Central memory CD8-positive, alpha-beta T cell (primary cell): Measurements from ENCODE around the gene CNKSR3.

Experiments
- ATAC-seq: fragments of 150-1000 bp; cut with Tn5 transposase; replicated peaks from 2 replicates; pipeline ENCODE4 v1.10.0; 2022; ENCODE audit warnings: mild to moderate bottlenecking, moderate FRiP score, moderate number of reproducible peaks; ENCODE audit not compliant: poor library complexity, severe bottlenecking; ENCODE audit errors: extremely low read depth
- DNase-seq, 2 donors: peaks; one replicate each; pipeline ENCODE4 v3.0.0; 2021; ENCODE audit warnings: low spot score in 2 of 2
- H3K27ac Mint-ChIP-seq: one replicate; pipeline ENCODE4 v1.8.0; 2022; ENCODE audit warnings: low read depth, mild to moderate bottlenecking, moderate library complexity, mixed read lengths
- H3K27me3 Mint-ChIP-seq: one replicate; pipeline ENCODE4 v1.8.0; 2022; ENCODE audit warnings: mixed read lengths
- H3K36me3 Mint-ChIP-seq: one replicate; pipeline ENCODE4 v1.8.0; 2022; ENCODE audit warnings: mild to moderate bottlenecking, moderate library complexity, mixed read lengths; ENCODE audit not compliant: insufficient read depth
- H3K4me1 Mint-ChIP-seq: one replicate; pipeline ENCODE4 v1.8.0; 2022; ENCODE audit warnings: mixed read lengths
- H3K4me3 Mint-ChIP-seq: one replicate; pipeline ENCODE4 v1.8.0; 2022; ENCODE audit warnings: mild to moderate bottlenecking, moderate library complexity, mixed read lengths
- H3K9me3 Mint-ChIP-seq: one replicate; pipeline ENCODE4 v1.8.0; 2022; ENCODE audit warnings: mixed read lengths

The CNKSR3 gene

GRCh38 chr6:154463573-154464419 lies 46.7 kb downstream of the CNKSR3 start:
- Mint-ChIP-seq H3K27ac (no peak overlapping the region), H3K4me3 (no peak overlapping the region), H3K9me3 (no peaks in the 10 kb centered on the region), H3K27me3 (peaks cover 20% of the 10 kb centered on the region), H3K36me3 (no peaks in the 10 kb centered on the region), H3K4me1 (peaks cover 2% of the 10 kb centered on the region)
- ATAC-seq (no peak), DNase-seq (no peak)

GRCh38 chr6:154462425-154462824 lies 48.1 kb downstream of the CNKSR3 start:
- DNase-seq (no peak), ATAC-seq (no peak)
- Mint-ChIP-seq H3K27me3 (peaks cover 29% of the 10 kb centered on the region), H3K27ac (no peak overlapping the region), H3K9me3 (no peaks in the 10 kb centered on the region), H3K36me3 (no peaks in the 10 kb centered on the region), H3K4me3 (no peak overlapping the region), H3K4me1 (peaks cover 7% of the 10 kb centered on the region)

- H3K27ac Mint-ChIP-seq = no peak overlapping the region
- ATAC-seq (no peak), DNase-seq (no peak)
- no peak overlapping the region for H3K4me3 Mint-ChIP-seq
- peaks cover 7% of the 10 kb centered on the region for H3K4me1 Mint-ChIP-seq
- no peaks in the 10 kb centered on the region for H3K9me3 Mint-ChIP-seq
- peaks cover 29% of the 10 kb centered on the region for H3K27me3 Mint-ChIP-seq
- H3K36me3 Mint-ChIP-seq = no peaks in the 10 kb centered on the region
Measured at GRCh38 chr6:154461348-154461747, 49.1 kb downstream of the CNKSR3 start.

- Mint-ChIP-seq H3K9me3 (no peaks in the 10 kb centered on the region), H3K27me3 (peaks cover 29% of the 10 kb centered on the region), H3K27ac (no peak overlapping the region), H3K4me3 (no peak overlapping the region), H3K4me1 (peaks cover 7% of the 10 kb centered on the region), H3K36me3 (no peaks in the 10 kb centered on the region)
- ATAC-seq = no peak
- no peak for DNase-seq
Measured at GRCh38 chr6:154460306-154461071, 50.0 kb downstream of the CNKSR3 start.

GRCh38 chr6:154459513-154459912 lies 51.0 kb downstream of the CNKSR3 start:
- Mint-ChIP-seq H3K36me3 (no peaks in the 10 kb centered on the region), H3K9me3 (no peaks in the 10 kb centered on the region)
- DNase-seq = no peak

GRCh38 chr6:154458565-154459470 lies 51.7 kb downstream of the CNKSR3 start:
- Mint-ChIP-seq H3K27ac (no peak overlapping the region), H3K36me3 (no peaks in the 10 kb centered on the region), H3K4me1 (peaks cover 7% of the 10 kb centered on the region), H3K4me3 (no peak overlapping the region), H3K9me3 (no peaks in the 10 kb centered on the region), H3K27me3 (peaks cover 29% of the 10 kb centered on the region)
- ATAC-seq = no peak
- DNase-seq = no peak

More at GRCh38 chr6:154459513-154459912, 51.0 kb downstream of the CNKSR3 start:
- Mint-ChIP-seq H3K27ac (no peak overlapping the region), H3K4me1 (peaks cover 7% of the 10 kb centered on the region), H3K27me3 (peaks cover 29% of the 10 kb centered on the region), H3K4me3 (no peak overlapping the region)
- no peak for ATAC-seq

GRCh38 chr6:154457881-154458284 lies 52.6 kb downstream of the CNKSR3 start:
- Mint-ChIP-seq H3K27ac (no peak overlapping the region), H3K27me3 (peaks cover 29% of the 10 kb centered on the region), H3K9me3 (no peaks in the 10 kb centered on the region), H3K4me1 (peaks cover 7% of the 10 kb centered on the region), H3K36me3 (no peaks in the 10 kb centered on the region), H3K4me3 (no peak overlapping the region)
- no peak for DNase-seq
- ATAC-seq = no peak

GRCh38 chr6:154457046-154457713 lies 53.3 kb downstream of the CNKSR3 start:
- ATAC-seq (no peak), DNase-seq (no peak)
- H3K4me3 Mint-ChIP-seq = no peak overlapping the region
- peaks cover 29% of the 10 kb centered on the region for H3K27me3 Mint-ChIP-seq
- no peak overlapping the region for H3K27ac Mint-ChIP-seq
- no peaks in the 10 kb centered on the region for H3K36me3 Mint-ChIP-seq
- H3K4me1 Mint-ChIP-seq = peaks cover 7% of the 10 kb centered on the region
- H3K9me3 Mint-ChIP-seq = no peaks in the 10 kb centered on the region

GRCh38 chr6:154453329-154453728 lies 57.2 kb downstream of the CNKSR3 start:
- Mint-ChIP-seq H3K27ac (no peak overlapping the region), H3K9me3 (no peaks in the 10 kb centered on the region), H3K4me1 (no peaks in the 10 kb centered on the region), H3K27me3 (peaks cover 15% of the 10 kb centered on the region), H3K36me3 (no peaks in the 10 kb centered on the region), H3K4me3 (no peak overlapping the region)
- DNase-seq (no peak), ATAC-seq (no peak)

GRCh38 chr6:154450498-154450897 lies 60.0 kb downstream of the CNKSR3 start:
- no peak for DNase-seq
- no peaks in the 10 kb centered on the region for H3K9me3 Mint-ChIP-seq
- no peaks in the 10 kb centered on the region for H3K36me3 Mint-ChIP-seq
- peaks cover 35% of the 10 kb centered on the region for H3K27me3 Mint-ChIP-seq
- H3K4me3 Mint-ChIP-seq = no peak overlapping the region
- H3K4me1 Mint-ChIP-seq = no peaks in the 10 kb centered on the region
- no peak for ATAC-seq
- H3K27ac Mint-ChIP-seq = no peak overlapping the region

- Mint-ChIP-seq H3K36me3 (no peaks in the 10 kb centered on the region), H3K4me3 (no peak overlapping the region)
- ATAC-seq = no peak
Measured at GRCh38 chr6:154448448-154449096, 61.9 kb downstream of the CNKSR3 start.

More at GRCh38 chr6:154448448-154449096, 61.9 kb downstream of the CNKSR3 start:
- Mint-ChIP-seq H3K4me1 (no peaks in the 10 kb centered on the region), H3K27ac (no peak overlapping the region), H3K9me3 (no peaks in the 10 kb centered on the region), H3K27me3 (peaks cover 45% of the 10 kb centered on the region)
- no peak for DNase-seq
